ENCODE measurements around the gene SURF1. TPM values are rescaled to one million over a fixed set of nuclear protein-coding genes. Genes with fewer than 3 reads are reported as not detected.

Gene SURF1
- total and polyA plus RNA-seq, 9 of the 15 experiments (the other 6 are each of a cell fraction or from before 2014, with no cell fraction given) = 16.1 to 31.3 (median 20.9) TPM

DNA sequence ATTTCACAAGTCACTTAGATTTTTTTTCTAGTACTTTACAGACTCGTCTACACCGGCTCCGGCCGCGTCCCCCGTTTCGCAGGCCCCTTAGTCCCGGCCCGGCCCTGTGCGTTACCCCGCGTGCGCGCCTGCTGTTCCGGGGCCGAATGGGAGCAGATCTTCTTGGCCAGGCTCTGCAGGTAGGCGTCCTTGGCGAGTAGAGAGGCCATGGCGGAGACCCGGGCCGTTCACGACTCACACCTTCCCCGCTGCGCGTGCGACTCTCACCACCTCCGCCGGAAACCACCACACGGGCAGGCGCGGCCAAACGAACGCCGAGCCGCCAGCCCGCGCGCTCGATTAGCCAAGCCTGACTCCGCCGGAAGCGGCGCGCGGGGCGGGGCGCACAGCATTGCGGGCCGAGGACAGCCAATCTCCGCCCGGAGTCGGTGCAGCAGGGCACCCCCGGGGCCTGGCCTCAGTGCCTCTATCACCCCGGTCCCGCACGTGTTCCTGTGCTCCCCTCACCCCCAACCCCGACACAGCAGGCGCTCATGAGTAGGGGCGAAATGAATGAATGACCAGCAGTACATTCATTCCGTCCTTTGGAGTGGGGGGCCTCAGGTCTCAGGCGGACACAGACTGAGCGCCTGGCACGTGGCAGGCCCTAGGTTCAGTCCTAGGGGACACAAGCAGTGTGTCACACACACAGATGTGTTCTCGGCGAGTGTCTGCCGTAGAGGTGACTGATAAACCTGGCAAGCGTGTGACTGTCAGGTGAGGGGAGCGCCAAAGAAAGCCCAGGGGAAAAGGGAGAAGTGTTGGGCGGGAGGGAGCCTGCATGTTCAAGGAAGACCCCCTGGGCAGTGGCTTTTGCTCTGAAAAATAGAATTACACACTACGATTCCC, 20.1 kb downstream of the SURF1 start, which contains the start of gene SURF6 (continued):
- TF ChIP-seq, protein P1, sequence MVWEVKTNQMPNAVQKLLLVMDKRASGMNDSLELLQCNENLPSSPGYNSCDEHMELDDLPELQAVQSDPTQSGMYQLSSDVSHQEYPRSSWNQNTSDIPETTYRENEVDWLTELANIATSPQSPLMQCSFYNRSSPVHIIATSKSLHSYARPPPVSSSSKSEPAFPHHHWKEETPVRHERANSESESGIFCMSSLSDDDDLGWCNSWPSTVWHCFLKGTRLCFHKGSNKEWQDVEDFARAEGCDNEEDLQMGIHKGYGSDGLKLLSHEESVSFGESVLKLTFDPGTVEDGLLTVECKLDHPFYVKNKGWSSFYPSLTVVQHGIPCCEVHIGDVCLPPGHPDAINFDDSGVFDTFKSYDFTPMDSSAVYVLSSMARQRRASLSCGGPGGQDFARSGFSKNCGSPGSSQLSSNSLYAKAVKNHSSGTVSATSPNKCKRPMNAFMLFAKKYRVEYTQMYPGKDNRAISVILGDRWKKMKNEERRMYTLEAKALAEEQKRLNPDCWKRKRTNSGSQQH (CRISPR knock-in tag; IDR thresholded peaks at IDR 0.05) = no peak
- TF ChIP-seq ZNF212 (CRISPR knock-in tag; IDR thresholded peaks at IDR 0.05) (no peak), PHF20 (IDR thresholded peaks at IDR 0.05; ENCODE audit: partially characterized antibody) (peak; percentile 86), MAFF (IDR thresholded peaks at IDR 0.05; ENCODE audit: low read length) (no peak), ZKSCAN8 (CRISPR knock-in tag; IDR thresholded peaks at IDR 0.05) (no peak), SRSF3 (IDR thresholded peaks at IDR 0.05; ENCODE audit: insufficient read depth, low read length) (no peak), TEAD1 (CRISPR knock-in tag; IDR thresholded peaks at IDR 0.05) (peak; percentile 50 to 85; a peak in 3 of 4 replicates), KDM4B (IDR thresholded peaks at IDR 0.05; ENCODE audit: borderline replicate concordance in 2 of 2, low read depth in 1 of 2) (peak in 1 of 2 experiments; percentile 92; a peak in 1 of 4 replicates), FOXJ2 (tag; IDR thresholded peaks at IDR 0.05) (no peak), PPARD (CRISPR knock-in tag; IDR thresholded peaks at IDR 0.05) (no peak), ZNF586 (CRISPR knock-in tag; conservative IDR thresholded peaks at IDR 0.05) (no peak), HEY1 (CRISPR knock-in tag; IDR thresholded peaks at IDR 0.05; ENCODE audit: borderline replicate concordance) (no peak), THRAP3 (IDR thresholded peaks at IDR 0.05; ENCODE audit: borderline replicate concordance) (no peak)
- TF ChIP-seq, protein P2, sequence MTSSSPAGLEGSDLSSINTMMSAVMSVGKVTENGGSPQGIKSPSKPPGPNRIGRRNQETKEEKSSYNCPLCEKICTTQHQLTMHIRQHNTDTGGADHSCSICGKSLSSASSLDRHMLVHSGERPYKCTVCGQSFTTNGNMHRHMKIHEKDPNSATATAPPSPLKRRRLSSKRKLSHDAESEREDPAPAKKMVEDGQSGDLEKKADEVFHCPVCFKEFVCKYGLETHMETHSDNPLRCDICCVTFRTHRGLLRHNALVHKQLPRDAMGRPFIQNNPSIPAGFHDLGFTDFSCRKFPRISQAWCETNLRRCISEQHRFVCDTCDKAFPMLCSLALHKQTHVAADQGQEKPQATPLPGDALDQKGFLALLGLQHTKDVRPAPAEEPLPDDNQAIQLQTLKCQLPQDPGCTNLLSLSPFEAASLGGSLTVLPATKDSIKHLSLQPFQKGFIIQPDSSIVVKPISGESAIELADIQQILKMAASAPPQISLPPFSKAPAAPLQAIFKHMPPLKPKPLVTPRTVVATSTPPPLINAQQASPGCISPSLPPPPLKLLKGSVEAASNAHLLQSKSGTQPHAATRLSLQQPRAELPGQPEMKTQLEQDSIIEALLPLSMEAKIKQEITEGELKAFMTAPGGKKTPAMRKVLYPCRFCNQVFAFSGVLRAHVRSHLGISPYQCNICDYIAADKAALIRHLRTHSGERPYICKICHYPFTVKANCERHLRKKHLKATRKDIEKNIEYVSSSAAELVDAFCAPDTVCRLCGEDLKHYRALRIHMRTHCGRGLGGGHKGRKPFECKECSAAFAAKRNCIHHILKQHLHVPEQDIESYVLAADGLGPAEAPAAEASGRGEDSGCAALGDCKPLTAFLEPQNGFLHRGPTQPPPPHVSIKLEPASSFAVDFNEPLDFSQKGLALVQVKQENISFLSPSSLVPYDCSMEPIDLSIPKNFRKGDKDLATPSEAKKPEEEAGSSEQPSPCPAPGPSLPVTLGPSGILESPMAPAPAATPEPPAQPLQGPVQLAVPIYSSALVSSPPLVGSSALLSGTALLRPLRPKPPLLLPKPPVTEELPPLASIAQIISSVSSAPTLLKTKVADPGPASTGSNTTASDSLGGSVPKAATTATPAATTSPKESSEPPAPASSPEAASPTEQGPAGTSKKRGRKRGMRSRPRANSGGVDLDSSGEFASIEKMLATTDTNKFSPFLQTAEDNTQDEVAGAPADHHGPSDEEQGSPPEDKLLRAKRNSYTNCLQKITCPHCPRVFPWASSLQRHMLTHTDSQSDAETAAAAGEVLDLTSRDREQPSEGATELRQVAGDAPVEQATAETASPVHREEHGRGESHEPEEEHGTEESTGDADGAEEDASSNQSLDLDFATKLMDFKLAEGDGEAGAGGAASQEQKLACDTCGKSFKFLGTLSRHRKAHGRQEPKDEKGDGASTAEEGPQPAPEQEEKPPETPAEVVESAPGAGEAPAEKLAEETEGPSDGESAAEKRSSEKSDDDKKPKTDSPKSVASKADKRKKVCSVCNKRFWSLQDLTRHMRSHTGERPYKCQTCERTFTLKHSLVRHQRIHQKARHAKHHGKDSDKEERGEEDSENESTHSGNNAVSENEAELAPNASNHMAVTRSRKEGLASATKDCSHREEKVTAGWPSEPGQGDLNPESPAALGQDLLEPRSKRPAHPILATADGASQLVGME (CRISPR knock-in tag; IDR thresholded peaks at IDR 0.05) = no peak
- TF ChIP-seq, protein P3, sequence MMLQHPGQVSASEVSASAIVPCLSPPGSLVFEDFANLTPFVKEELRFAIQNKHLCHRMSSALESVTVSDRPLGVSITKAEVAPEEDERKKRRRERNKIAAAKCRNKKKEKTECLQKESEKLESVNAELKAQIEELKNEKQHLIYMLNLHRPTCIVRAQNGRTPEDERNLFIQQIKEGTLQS (IDR thresholded peaks at IDR 0.05) = no peak
- TF ChIP-seq, protein P3 (CRISPR knock-in tag; conservative IDR thresholded peaks at IDR 0.05) = no peak; the same call in 1 of the 2 replicates
- TF ChIP-seq, protein P4, sequence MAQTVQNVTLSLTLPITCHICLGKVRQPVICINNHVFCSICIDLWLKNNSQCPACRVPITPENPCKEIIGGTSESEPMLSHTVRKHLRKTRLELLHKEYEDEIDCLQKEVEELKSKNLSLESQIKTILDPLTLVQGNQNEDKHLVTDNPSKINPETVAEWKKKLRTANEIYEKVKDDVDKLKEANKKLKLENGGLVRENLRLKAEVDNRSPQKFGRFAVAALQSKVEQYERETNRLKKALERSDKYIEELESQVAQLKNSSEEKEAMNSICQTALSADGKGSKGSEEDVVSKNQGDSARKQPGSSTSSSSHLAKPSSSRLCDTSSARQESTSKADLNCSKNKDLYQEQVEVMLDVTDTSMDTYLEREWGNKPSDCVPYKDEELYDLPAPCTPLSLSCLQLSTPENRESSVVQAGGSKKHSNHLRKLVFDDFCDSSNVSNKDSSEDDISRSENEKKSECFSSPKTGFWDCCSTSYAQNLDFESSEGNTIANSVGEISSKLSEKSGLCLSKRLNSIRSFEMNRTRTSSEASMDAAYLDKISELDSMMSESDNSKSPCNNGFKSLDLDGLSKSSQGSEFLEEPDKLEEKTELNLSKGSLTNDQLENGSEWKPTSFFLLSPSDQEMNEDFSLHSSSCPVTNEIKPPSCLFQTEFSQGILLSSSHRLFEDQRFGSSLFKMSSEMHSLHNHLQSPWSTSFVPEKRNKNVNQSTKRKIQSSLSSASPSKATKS (CRISPR knock-in tag; IDR thresholded peaks at IDR 0.05) = no peak
